Measurements from ENCODE around the gene OBSCN.

OBSCN gene

DNA sequence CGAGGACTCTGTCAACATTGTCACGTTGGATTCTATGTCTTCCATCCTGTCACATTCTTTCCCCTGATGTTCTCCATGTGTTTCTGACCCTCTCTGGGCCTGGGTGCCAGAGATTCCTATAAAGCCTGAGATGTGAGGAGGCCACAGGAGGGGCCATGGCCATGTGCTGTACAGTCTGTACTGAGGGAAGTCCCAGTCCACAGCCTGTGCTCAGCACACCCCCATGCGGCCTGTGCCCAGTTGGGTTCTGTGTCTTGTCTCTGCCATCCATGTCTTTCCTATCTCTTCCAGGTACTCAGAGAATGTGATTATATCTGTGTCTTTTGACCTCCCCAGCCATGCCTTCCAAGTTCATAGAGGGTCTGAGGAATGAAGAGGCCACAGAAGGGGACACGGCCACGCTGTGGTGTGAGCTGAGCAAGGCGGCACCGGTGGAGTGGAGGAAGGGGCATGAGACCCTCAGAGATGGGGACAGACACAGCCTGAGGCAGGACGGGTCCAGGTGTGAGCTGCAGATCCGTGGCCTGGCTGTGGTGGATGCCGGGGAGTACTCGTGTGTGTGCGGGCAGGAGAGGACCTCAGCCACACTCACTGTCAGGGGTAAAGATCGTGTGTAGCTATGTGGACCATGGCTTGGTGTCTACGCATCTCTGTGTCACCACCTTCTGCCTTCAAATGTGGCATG is 86.1 kb downstream of the OBSCN start:
- Mint-ChIP-seq H3K27ac (no peak overlapping the region), H3K36me3 (peaks cover 26% of the 10 kb centered on the region), H3K4me1 (no peaks in the 10 kb centered on the region), H3K4me3 (no peak overlapping the region), H3K9me3 (peaks cover 16% of the 10 kb centered on the region), H3K27me3 (no peaks in the 10 kb centered on the region)
- no peak for ATAC-seq

DNA sequence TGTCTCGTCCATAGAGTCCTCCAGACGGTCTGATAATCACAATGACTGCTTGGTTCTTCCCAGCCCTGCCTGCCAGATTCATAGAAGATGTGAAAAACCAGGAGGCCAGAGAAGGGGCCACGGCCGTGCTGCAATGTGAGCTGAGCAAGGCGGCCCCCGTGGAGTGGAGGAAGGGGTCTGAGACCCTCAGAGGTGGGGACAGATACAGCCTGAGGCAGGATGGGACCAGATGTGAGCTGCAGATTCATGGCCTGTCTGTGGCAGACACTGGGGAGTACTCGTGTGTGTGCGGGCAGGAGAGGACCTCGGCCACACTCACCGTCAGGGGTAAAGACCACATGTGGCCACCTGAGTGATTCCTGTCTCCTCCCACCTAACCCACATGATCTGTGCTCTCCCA is 86.9 kb downstream of the OBSCN start:
- no peak for ATAC-seq
- Mint-ChIP-seq H3K36me3 (peaks cover 29% of the 10 kb centered on the region), H3K4me3 (no peak overlapping the region), H3K4me1 (no peaks in the 10 kb centered on the region), H3K27ac (no peak overlapping the region), H3K27me3 (no peaks in the 10 kb centered on the region), H3K9me3 (peaks cover 17% of the 10 kb centered on the region)

DNA sequence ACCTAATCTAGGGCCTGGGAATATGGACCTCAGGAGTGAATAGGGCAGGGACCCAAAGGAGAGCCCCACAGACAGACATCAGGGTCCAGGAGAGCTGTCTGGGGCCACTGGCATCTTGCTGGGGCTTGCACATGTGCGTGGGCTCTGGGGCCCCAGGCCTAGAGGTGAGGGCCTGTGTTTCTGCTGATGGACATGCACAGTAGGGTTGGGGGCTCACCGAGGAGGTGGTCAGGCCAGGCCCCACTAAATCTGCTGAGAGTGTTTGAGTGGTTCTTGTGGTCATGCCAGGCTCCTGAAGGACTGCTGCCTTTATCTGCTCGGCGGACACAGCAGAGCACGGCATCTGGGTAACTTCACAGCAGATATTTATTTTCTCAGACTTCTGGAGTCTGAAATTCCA is 87.4 kb downstream of the OBSCN start:
- Mint-ChIP-seq H3K9me3 (peaks cover 19% of the 10 kb centered on the region), H3K4me3 (no peak overlapping the region), H3K27me3 (no peaks in the 10 kb centered on the region), H3K36me3 (peaks cover 33% of the 10 kb centered on the region), H3K27ac (no peak overlapping the region), H3K4me1 (no peaks in the 10 kb centered on the region)
- no peak for ATAC-seq

DNA sequence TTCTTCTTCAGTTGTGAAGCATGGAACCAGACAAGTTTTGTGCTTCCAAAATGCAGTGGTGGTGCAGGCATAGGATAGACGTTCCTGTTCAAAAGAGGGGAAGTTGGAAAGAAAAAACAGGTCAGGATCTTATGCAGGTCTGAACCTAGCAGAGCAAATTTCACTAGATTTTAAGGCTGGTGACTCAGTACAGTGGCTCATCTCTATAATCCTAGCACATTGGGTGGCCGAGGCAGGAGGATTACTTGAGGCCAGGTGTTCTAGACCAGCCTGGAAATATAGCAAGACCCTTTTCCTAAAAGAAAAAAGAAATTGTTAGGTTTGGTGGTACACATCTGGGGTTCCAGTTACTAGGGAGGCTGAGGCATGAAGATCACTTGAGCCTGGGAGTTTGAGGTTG is 88.1 kb downstream of the OBSCN start:
- Mint-ChIP-seq H3K27ac (no peak overlapping the region), H3K4me1 (no peaks in the 10 kb centered on the region), H3K36me3 (peaks cover 35% of the 10 kb centered on the region), H3K27me3 (no peaks in the 10 kb centered on the region), H3K4me3 (no peak overlapping the region), H3K9me3 (peaks cover 22% of the 10 kb centered on the region)
- no peak for ATAC-seq

DNA sequence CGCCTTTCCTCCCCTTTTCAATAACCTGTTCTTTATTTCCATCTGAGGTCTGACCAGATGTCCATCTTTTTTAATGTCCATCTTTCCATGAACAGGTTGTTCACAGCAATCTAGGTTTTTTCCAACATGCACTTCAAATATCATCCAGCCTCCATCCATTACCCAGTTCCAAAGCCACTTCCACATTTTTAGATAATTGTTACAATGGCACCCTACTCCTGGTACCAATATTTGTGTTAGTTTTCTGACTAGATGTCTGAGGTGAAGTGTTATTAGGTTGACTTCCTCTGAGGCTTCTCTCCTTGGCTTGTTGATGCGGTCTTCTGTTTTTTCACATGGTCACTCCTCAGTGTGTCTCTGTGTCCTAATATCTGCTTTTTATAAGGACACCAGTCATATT is 89.4 kb downstream of the OBSCN start:
- peaks cover 41% of the 10 kb centered on the region for H3K36me3 Mint-ChIP-seq

DNA sequence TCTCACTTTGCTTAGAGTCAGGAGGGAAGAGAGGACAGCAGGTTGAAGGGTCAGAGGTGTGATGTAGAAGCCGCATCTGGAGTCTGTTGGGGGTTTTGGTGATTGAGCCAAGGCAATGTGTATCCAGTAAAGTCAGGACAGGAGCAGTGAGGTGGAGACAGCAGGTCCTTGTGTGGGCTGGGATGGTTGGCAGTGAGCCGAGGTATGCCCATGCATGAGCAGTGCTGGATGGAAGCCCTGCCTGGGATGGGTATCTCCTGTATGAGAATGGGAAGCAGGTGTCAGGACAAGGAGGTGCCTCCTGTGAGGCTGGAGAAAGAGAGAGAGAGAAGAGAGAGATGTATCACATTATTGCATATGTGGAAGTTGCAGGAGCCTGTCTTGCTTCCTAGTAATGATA is 90.0 kb downstream of the OBSCN start:
- Mint-ChIP-seq H3K9me3 (peaks cover 34% of the 10 kb centered on the region), H3K36me3 (peaks cover 46% of the 10 kb centered on the region), H3K4me1 (no peaks in the 10 kb centered on the region), H3K27ac (no peak overlapping the region), H3K27me3 (no peaks in the 10 kb centered on the region), H3K4me3 (no peak overlapping the region)
- ATAC-seq: no peak

More for the DNA sequence above, 89.4 kb downstream of the OBSCN start:
- ATAC-seq: no peak
- H3K27me3 Mint-ChIP-seq: no peaks in the 10 kb centered on the region
- peaks cover 28% of the 10 kb centered on the region for H3K9me3 Mint-ChIP-seq
- H3K4me1 Mint-ChIP-seq: no peaks in the 10 kb centered on the region
- H3K27ac Mint-ChIP-seq: no peak overlapping the region
- H3K4me3 Mint-ChIP-seq: no peak overlapping the region

DNA sequence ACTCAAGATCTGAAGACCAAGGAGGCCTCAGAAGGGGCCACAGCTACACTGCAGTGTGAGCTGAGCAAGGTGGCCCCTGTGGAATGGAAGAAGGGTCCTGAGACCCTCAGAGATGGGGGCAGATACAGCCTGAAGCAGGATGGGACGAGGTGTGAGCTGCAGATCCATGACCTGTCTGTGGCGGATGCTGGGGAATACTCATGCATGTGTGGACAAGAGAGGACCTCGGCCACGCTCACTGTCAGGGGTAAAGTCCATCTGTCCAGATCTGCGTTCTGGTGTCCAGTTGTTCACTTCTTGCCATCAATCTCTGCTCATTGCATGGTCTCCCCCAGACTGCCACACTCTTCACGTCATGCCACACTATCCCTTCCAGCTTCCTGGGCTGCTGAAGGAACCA is 90.6 kb downstream of the OBSCN start:
- H3K4me1 Mint-ChIP-seq: no peaks in the 10 kb centered on the region
- ATAC-seq: no peak
- H3K27me3 Mint-ChIP-seq: no peaks in the 10 kb centered on the region
- H3K4me3 Mint-ChIP-seq: no peak overlapping the region
- no peak overlapping the region for H3K27ac Mint-ChIP-seq
- peaks cover 39% of the 10 kb centered on the region for H3K9me3 Mint-ChIP-seq
- peaks cover 51% of the 10 kb centered on the region for H3K36me3 Mint-ChIP-seq

DNA sequence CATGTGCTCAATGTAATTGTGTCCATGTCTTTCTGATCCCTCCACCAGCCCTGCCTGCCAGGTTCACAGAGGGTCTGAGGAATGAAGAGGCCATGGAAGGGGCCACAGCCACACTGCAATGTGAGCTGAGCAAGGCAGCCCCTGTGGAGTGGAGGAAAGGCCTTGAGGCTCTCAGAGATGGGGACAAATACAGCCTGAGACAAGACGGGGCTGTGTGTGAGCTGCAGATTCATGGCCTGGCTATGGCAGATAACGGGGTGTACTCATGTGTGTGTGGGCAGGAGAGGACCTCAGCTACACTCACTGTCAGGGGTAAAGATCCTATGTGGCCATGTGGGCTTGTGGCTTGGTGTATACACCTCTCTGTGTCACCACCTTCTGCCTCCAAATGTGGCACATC is 91.4 kb downstream of the OBSCN start:
- no peak overlapping the region for H3K4me3 Mint-ChIP-seq
- ATAC-seq: no peak
- H3K9me3 Mint-ChIP-seq: peaks cover 44% of the 10 kb centered on the region
- H3K4me1 Mint-ChIP-seq: no peaks in the 10 kb centered on the region
- H3K27me3 Mint-ChIP-seq: no peaks in the 10 kb centered on the region
- H3K27ac Mint-ChIP-seq: no peak overlapping the region
- peaks cover 54% of the 10 kb centered on the region for H3K36me3 Mint-ChIP-seq

DNA sequence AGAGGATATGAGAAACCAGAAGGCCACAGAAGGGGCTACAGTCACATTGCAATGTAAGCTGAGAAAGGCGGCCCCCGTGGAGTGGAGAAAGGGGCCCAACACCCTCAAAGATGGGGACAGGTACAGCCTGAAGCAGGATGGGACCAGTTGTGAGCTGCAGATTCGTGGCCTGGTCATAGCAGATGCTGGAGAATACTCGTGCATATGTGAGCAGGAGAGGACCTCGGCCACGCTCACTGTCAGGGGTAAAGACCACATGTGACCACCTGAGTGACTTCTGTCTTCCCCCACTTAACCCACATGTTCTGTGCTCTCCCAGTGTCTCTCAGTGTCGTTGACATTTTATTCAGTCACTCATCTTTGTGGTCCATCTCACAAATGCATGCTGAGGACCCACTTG is 92.1 kb downstream of the OBSCN start:
- Mint-ChIP-seq H3K4me1 (no peaks in the 10 kb centered on the region), H3K9me3 (peaks cover 46% of the 10 kb centered on the region), H3K36me3 (peaks cover 53% of the 10 kb centered on the region), H3K27ac (no peak overlapping the region), H3K27me3 (no peaks in the 10 kb centered on the region), H3K4me3 (no peak overlapping the region)
- ATAC-seq: no peak

DNA sequence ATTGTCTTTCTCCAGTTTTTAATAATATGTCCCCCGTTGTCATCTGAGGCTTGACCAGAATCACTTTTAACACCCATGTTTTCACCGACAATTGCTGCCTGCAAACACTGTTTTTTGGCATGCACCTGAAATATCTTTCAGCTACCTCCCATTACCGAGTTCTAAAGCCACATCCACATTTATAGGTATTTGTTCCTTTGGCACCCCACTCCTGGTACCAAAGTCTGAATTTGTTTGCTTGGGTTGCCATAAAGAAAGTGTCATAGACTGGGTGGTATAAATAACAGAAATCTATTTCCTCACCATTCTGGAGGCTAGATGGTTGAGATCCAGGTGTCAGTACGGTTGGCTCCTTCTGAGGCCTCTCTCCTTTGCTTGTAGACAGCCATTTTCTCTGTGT is 94.2 kb downstream of the OBSCN start:
- Mint-ChIP-seq H3K4me3 (no peak overlapping the region), H3K27ac (no peak overlapping the region), H3K4me1 (no peaks in the 10 kb centered on the region), H3K36me3 (peaks cover 51% of the 10 kb centered on the region), H3K9me3 (peaks cover 44% of the 10 kb centered on the region), H3K27me3 (no peaks in the 10 kb centered on the region)
- ATAC-seq: no peak

DNA sequence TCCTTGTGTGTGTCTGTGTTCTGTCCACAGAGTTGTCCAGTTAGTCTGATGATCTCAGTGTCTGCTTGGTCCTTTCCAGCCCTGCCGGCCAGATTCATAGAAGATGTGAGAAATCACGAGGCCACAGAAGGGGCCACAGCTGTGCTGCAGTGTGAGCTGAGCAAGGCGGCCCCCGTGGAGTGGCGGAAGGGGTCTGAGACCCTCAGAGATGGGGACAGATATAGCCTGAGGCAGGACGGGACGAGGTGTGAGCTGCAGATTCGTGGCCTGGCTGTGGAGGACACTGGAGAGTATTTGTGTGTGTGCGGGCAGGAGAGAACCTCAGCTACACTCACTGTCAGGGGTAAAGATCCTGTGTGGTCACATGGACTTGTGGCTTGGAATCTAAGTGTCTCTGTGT is 95.8 kb downstream of the OBSCN start:
- Mint-ChIP-seq H3K4me1 (no peaks in the 10 kb centered on the region), H3K9me3 (peaks cover 34% of the 10 kb centered on the region), H3K27me3 (no peaks in the 10 kb centered on the region), H3K27ac (no peak overlapping the region), H3K36me3 (peaks cover 43% of the 10 kb centered on the region), H3K4me3 (no peak overlapping the region)
- no peak for ATAC-seq

DNA sequence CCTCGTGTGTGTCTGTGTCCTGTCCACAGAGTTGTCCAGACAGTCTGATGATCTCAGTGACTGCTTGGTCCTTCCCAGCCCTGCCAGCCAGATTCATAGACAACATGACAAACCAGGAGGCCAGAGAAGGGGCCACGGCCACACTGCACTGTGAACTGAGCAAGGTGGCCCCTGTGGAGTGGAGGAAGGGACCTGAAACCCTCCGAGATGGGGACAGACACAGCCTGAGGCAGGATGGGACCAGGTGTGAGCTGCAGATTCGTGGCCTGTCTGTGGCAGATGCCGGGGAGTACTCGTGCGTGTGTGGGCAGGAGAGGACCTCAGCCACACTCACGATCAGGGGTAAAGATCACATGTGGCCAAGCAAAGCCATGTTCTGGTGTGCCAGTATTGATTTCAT is 96.4 kb downstream of the OBSCN start:
- Mint-ChIP-seq H3K4me1 (no peaks in the 10 kb centered on the region), H3K9me3 (peaks cover 29% of the 10 kb centered on the region), H3K4me3 (no peak overlapping the region), H3K27me3 (no peaks in the 10 kb centered on the region), H3K27ac (no peak overlapping the region), H3K36me3 (peaks cover 38% of the 10 kb centered on the region)
- no peak for ATAC-seq

DNA sequence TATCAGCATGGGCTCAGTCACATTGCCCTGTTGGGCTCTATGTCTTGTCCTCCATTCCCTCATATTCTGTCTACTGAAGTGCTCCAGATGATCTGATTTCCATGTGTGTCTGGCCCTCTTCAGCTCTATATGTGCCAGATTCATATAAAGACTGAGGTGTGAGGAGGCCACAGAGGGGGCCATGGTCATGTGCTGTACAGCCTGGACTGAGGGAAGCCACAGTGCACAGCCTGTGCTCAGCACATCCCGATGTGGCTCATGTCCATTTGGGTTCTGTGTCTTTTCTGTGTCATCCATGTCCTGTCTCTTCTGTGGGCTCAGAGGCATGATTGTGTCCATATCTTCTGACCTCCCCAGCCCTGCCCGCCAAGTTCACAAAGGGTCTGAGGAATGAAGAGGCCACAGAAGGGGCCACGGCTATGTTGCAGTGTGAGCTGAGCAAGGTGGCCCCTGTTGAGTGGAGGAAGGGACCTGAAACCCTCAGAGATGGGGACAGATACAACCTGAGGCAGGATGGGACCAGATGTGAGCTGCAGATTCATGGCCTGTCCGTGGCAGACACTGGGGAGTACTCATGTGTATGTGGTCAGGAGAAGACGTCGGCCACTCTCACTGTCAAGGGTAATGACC is 97.0 kb downstream of the OBSCN start:
- Mint-ChIP-seq H3K36me3 (peaks cover 35% of the 10 kb centered on the region), H3K27me3 (no peaks in the 10 kb centered on the region), H3K27ac (no peak overlapping the region), H3K4me1 (no peaks in the 10 kb centered on the region), H3K9me3 (peaks cover 29% of the 10 kb centered on the region), H3K4me3 (no peak overlapping the region)
- ATAC-seq: no peak

DNA sequence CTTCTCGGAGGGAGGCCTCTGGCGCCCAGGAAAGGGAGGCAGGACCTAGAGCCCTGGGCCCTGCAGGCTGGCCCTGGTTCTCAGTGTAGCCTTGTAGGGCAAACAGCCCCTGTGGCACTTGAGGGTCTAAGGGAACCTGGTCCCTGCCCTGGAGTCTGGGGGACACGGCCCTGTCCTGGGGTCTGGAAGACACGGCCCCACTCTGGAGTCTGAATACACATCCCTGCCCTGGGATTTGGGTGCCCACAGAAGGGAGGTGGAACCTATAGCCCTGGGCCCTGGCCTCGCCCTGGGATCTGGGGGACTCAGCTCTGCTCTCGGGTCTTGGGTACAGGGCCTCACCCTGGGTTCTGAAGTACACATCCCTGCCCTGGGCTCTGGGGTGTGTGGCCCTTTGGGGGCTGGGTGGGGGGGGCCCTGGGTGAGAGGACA is 97.9 kb downstream of the OBSCN start:
- Mint-ChIP-seq H3K27me3 (no peaks in the 10 kb centered on the region), H3K4me3 (no peak overlapping the region), H3K36me3 (peaks cover 30% of the 10 kb centered on the region), H3K27ac (no peak overlapping the region), H3K4me1 (no peaks in the 10 kb centered on the region), H3K9me3 (peaks cover 27% of the 10 kb centered on the region)
- ATAC-seq: no peak

DNA sequence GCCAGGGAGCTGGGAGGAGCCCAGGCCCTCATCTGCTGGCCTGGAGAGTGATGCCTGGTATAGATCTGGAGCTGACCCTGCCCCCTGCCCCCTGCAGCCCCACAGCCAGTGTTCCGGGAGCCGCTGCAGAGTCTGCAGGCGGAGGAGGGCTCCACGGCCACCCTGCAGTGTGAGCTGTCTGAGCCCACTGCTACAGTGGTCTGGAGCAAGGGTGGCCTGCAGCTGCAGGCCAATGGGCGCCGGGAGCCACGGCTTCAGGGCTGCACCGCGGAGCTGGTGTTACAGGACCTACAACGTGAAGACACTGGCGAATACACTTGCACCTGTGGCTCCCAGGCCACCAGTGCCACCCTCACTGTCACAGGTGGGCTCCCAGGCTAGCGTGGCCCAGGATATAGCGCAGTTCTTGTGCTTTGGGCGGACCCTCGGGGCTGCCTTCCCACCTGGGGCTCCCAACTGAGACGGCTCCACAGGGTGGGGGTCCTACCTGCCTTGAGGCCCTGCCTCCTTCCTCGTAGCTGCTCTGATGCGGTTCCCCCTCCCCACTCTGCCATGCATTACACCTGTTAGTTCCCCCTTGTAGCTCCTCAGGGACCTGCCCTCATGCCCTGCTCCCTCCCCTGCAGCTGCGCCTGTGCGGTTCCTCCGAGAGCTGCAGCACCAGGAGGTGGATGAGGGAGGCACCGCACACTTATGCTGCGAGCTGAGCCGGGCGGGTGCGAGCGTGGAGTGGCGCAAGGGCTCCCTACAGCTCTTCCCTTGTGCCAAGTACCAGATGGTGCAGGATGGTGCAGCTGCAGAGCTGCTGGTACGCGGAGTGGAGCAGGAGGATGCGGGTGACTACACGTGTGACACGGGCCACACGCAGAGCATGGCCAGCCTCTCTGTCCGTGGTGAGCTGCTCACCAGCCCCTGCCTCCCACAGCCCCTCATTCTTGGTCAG is 98.7 kb downstream of the OBSCN start:
- Mint-ChIP-seq H3K27ac (no peak overlapping the region), H3K36me3 (peaks cover 30% of the 10 kb centered on the region), H3K4me1 (no peaks in the 10 kb centered on the region), H3K4me3 (no peak overlapping the region), H3K9me3 (peaks cover 21% of the 10 kb centered on the region), H3K27me3 (no peaks in the 10 kb centered on the region)
- ATAC-seq: no peak

All from stimulated activated memory B cell treated with anti-CD40 and anti-IgM and Interleukin-4, amounts not matched to agents 10 μg/mL and 1 μg/mL and 100 μg/mL, for 72 hours (primary cell).